ENCODE measurements around the gene RBM25.

- TF ChIP-seq ELF4 (CRISPR knock-in tag; IDR thresholded peaks at IDR 0.05; ENCODE audit: low read depth), result no peak
- no peak for TF ChIP-seq CTCF (IDR thresholded peaks at IDR 0.05)
- TF ChIP-seq TEAD1 (CRISPR knock-in tag; IDR thresholded peaks at IDR 0.05), result no peak
- TF ChIP-seq USF2 (CRISPR knock-in tag; IDR thresholded peaks at IDR 0.05), result no peak
- TF ChIP-seq JUN (CRISPR knock-in tag; IDR thresholded peaks at IDR 0.05), result no peak
- TF ChIP-seq NFE2L1 (CRISPR knock-in tag; IDR thresholded peaks at IDR 0.05), result no peak
- TF ChIP-seq TEAD4 (CRISPR knock-in tag; IDR thresholded peaks at IDR 0.05), result no peak
- no peak for TF ChIP-seq USF1 (CRISPR knock-in tag; IDR thresholded peaks at IDR 0.05)
- no peak for TF ChIP-seq OVOL2 (CRISPR knock-in tag; IDR thresholded peaks at IDR 0.05; ENCODE audit: borderline replicate concordance)
- TF ChIP-seq IRF2 (CRISPR knock-in tag; IDR thresholded peaks at IDR 0.05; ENCODE audit: borderline replicate concordance, low read depth), result no peak
- no peak for TF ChIP-seq GRHL2 (CRISPR knock-in tag; IDR thresholded peaks at IDR 0.05; ENCODE audit: insufficient replicate concordance, severe bottlenecking)
- TF ChIP-seq TP53 (CRISPR knock-in tag; IDR thresholded peaks at IDR 0.05), result no peak
These were observed 82.5 kb downstream of the RBM25 start for GRCh38 chr14:73140811-73141323.
